HG03280 (cell line): Measurements from ENCODE around the gene NEURL1.

Experiments used
- ATAC-seq: cut with Tn5 transposase; IDR thresholded peaks from one replicate; pipeline ENCODE4 v1.9.1; 2021; ENCODE audit warnings: mild to moderate bottlenecking, moderate library complexity; ENCODE audit not compliant: unreplicated experiment

Gene NEURL1

DNA sequence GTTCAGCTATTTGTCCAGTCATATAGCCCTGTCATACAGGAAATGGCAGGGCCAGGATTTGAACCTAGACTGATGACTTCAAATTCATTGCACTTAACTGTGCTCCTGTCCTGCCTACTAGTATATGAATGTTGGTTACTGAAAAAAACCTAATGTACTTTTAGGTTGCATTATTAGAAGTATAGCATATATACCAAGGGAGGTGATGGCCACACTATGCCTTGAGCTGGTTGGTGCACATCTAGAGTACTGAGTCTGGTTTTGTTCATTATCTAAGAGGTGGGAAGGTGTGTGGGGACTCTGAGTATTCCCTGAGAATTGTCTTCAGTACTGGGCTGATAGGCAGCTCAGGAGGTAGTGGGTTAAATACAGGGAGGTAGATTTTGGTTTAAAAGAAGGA is 88.0 kb downstream of the NEURL1 start:
- no peak for ATAC-seq

DNA sequence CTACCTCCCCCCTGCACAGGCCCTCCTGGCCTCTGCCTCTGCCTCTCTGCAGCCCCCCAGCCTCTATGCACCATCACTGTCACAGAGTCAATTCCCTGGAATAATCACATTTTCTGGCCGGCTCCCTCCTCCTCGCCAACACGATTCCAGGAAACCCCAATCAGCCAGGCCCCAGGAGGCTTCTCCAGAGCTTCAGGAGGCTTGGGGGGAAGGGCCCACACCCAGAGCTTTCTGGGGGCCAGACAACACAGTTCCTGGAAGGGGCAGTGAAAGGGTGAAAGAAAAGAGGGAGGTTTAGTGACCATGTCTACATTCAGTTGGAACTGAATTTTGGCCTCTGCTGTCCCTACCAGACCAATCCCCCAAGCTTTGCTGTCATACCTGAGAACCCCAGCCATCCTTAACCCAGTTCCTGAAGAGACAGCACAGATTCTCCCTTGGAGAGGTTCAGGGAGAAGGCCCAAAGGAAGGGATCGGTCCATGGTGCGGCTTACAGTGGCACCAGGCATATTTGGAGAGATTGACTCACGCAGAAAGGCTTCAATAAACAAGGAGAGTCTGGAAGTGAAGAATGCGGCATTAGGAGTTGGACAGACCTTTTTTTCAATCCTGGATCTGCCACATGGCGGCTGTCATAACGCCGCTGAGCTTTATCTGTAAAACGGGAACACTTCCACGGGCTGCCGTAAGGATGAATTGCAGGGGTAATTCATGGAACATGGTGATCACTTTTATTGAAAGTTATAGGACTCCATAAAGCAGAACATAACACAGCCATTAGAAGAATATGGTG is 89.0 kb downstream of the NEURL1 start:
- ATAC-seq: no peak

DNA sequence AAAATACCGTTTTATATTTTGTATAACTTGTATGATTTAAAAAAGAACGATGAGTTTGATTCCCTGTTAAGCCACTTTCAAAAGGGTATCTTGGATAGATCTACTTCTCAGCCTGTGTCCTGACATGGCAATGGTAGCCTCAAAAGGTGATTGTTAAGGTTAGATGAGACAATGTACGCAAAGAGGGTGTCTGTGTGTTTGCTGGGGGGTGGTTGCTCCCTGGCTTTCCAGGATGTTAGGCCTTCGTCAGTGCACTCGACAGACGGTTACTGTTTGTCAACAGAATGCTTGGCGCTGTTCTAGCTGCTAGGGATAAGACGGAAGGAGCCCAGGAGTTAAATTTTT is 90.3 kb downstream of the NEURL1 start:
- no peak for ATAC-seq

DNA sequence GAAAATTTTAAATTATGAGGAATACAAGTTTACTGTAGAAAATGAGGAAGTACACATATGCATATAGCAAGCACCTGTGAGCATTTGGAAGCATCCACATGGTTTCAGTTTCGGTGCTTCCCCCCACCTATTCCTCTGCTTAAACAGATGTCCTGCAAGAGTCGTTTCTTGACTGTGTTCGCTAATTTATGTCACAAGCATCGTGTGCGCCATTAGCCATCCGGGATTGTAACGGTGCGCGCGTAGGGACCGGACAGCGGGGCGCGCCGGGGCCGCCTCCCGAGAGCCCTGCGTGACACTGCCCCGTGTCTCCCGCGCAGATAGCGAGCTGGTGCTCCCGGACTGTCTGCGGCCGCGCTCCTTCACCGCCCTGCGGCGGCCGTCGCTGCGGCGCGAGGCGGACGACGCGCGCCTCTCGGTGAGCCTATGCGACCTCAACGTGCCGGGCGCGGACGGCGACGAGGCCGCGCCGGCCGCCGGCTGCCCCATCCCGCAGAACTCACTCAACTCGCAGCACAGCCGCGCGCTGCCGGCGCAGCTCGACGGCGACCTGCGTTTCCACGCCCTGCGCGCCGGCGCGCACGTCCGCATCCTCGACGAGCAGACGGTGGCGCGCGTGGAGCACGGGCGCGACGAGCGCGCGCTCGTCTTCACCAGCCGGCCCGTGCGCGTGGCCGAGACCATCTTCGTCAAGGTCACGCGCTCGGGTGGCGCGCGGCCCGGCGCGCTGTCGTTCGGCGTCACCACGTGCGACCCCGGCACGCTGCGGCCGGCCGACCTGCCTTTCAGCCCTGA is 90.9 kb downstream of the NEURL1 start:
- ATAC-seq: no peak

DNA sequence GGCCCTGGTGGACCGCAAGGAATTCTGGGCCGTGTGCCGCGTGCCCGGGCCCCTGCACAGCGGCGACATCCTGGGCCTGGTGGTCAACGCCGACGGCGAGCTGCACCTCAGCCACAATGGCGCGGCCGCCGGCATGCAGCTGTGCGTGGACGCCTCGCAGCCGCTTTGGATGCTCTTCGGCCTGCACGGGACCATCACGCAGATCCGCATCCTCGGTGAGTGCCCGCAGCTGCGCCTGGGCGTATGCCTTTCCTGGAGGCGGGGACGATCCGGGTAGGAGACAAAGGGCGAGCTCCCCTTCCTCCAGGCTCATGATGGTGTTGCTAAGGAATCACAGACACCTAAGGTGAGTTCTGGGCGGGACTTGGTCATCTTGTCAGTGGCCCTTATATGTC is 91.5 kb downstream of the NEURL1 start:
- no peak for ATAC-seq

DNA sequence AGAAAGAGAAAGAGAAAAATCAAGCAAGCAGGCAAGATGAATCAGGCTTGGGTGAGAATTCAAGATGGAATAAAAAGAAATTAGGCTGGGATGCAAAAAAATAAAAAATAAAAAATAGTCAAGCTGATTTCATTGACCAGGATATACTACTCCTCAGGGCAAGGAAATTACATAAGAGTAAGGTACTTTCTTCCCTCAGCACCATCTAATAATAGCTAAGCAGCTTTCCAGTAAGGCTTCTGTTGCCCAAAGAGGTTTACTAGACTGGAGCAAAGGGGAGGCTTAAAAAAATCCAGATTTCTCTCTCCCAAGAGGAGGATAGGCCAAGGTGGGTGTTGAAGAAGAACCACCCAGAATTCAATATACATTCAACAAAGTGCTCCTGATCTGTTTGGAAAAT is 93.6 kb downstream of the NEURL1 start:
- no peak for ATAC-seq

DNA sequence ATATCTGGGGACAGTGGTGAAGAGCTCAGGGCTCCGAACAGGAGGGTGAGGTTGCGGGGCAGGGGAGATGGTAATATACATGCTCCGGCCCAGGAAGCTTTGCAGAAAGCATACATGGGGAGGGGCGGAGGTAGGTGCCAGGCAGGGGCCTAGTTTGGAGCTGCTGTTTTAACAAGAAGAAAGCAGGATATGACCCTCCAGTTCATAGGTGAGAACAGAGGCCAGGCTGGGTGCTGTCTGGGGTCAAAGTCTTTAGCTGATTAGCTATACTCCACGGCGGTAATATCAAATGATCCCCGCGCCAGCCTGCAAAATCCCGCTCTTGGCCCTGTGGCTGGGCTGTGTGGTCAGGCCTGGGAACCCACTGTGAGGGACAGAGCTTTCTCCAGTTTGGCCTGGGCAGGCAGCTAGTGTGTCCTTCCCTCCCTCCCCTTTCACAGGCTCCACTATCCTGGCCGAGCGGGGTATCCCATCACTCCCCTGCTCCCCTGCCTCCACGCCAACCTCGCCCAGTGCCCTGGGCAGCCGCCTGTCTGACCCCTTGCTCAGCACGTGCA is 95.6 kb downstream of the NEURL1 start:
- ATAC-seq: no peak

DNA sequence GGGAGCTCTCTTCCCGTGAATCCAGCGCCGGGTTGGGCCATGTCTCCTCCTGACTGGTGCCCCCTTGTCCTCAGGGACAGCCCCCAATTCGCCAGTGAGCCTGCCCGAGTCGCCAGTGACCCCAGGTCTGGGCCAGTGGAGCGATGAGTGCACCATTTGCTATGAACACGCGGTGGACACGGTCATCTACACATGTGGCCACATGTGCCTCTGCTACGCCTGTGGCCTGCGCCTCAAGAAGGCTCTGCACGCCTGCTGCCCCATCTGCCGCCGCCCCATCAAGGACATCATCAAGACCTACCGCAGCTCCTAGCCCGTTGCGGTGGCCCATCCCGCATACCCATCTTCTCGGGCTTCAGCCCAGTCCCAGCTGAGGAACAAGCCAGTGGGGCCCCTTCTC is 96.6 kb downstream of the NEURL1 start:
- no peak for ATAC-seq

DNA sequence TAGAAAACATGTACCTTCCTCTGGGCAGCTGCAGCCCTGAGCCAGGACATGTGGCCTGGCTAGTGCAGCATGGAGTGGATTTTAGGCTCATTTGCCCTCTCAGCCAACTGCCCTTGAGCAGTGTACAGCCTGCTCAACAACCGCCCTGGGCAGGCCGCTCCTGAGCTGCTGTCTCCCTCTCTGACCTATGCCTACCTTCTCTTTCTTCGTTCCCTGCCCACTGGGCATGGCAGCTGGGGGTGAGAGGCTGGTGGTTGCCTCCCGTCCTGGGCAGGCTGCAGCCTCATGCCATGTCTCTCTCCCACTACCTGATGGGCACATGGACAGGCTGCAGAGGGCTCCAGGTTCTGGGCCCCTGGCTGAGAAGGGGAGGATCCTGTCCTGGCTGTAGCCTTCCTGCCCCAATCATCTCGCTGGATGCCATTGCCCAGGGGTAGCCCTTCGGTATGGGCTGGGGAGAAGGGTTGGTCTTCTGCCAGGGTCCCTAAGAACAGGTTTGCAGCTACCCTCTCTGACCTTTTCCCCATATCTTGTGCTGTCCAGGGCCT is 97.3 kb downstream of the NEURL1 start:
- no peak for ATAC-seq

DNA sequence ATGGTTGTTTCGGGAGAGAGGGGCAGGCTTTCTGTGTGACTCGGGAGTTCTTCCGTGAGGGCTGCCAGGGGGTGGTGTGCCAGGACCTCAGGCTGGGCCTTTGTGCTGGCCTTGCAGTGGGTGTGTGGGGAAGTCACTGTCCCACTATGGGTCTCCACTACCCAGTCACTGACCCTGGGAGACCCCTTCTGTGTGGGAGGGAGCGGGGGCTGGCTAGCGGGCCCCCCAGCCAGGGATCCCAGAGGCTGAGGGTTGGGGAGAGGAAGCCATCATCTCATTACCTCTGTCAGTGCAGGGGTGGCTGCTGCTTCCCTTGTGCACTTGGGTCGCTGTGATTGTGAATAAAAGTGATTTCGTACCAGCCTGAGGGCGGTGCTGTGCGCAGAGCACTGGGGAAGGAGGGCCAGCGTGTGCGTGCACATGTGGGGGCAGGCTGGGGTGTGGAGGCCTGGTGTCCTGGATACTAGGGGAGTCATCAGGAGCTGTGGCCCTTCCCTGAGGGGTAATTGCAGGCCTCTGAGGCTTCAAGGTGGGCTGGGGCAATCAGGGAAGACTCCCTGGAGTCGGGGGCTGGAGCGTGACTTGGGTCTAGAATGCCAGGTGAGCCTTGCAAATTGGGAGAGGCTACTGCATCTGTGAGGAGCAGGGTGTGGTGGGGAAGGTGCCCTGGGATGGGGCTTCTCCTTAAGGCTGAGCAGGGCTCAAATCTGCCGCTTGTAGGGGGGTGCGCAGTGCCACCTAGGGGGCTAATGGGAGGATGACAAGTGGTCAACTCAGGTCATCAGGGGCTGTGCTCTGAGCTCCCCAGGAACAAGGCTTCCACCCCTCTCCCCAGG is 98.9 kb downstream of the NEURL1 start:
- ATAC-seq: peak; percentile 65

DNA sequence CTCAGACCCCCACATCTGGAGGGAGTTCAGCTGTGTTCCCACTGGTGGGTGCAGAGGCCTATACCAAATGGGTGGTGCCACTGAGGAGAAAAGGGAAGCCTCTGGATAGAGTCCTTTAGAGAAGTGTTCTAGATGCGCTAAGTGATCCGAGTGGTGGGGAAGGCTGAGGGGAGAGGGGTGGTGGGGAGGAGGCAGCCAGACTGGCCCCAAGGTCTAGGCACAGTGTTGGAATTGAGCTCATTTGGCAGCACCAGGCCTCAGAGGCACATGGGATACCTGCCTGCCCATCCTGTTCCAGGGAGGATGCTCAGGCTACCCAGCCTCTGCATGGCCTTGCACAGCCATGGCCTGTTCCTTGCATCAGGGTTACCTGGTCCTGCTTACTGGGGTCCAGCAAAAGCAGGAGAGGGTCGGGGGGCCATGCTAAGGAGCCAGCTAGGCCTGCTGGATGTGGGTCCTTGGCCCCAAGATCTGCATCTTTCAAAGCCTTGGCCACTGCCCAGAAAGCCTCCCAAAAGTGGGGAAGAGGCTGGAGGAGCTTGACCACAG is 99.6 kb downstream of the NEURL1 start:
- ATAC-seq: no peak

DNA sequence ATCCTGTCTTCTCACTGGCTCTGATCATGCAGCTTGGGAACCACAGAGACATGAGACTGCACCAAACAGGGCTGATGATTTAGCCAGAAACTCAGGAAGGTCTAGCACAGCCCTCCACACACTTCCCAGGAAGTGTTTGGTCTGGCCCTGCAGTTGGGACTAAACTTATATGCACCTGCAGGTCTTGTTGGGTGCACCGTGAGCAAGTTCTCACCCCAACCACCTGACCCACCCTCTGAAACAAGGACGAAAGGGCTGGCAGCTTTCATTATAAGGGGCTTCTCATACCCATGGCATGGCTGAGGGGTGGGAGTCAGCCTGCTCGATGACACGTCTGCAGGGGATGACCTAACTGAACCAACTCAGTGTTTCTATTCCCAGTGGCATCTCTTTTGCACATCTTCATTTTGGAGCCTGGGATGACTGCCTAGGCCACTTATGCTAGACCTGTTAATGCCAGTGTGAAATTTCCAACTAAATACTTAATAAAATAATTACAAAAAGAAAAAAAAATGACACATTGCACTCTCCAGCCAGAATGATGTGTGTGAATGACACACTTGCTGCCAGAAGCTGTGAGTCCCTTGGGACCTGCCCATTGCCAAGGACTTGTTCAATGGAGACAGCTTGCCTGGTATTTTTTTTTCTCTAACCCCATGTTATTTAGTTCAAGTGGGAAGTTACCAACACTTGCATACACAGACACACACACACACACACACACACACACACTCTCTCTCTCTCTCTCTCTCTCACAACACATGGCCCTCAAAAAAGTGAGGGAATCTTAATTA is 102.6 kb downstream of the NEURL1 start:
- no peak for ATAC-seq

DNA sequence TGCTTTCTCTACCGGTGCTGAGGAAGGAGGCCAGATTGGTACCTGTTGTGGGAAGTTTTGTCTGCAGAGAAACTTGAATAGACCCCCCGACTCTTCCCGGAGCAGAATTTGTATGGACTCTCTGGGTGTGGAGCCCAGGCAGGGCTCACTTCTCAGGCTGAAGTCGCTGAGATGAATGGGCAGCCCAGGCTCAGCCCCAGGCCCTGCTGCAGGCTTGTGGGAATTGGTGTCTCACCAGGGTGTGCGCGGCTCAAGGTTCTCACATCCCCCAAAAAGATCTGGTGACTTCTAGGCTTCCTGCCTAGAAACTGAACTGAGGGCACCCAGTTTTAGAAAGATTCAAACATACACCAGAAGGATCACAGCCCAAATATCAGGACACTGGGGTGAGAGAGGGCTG is 103.5 kb downstream of the NEURL1 start:
- ATAC-seq: no peak

DNA sequence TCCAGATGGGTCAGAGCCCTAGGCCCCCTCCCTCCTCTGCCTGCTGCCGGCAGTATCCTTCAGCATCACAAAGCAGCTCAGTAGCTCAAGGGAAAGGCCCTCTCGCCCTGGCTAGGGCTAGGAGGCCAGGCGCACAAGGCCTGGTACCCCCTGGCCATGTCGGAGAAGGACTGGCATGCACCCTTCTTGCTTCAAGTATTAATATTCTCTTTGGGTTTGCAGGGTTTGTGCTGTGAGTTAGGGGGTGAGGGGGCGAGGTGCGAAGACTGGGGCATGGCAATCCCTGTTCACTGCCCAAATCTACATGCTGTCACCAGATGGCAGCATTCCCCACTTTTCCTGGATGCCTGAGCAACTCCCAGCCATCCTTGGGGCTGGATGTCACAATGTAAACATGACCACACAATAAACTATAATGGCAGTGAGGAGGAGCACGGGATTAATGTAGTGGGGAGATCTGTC is 105.2 kb downstream of the NEURL1 start:
- ATAC-seq: no peak

DNA sequence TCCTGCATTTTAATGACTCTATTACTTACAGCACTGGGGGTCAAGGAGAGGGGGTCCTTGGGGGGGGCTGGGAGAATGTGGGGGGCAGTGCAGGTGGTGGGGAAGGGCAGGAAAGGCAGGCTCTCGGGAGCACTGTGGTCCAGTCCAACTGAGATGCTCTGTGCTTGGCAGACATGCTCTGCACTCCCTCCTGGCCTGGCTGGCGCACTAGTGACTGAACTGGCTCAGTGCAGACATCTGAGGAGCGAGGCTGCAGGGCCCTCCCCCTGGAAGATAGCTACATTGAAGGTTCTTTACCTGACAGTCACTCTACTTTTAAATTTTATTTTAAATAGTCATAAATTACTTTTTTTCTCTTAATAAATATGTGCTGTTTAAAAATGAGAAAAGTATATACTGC is 105.7 kb downstream of the NEURL1 start:
- ATAC-seq: no peak

DNA sequence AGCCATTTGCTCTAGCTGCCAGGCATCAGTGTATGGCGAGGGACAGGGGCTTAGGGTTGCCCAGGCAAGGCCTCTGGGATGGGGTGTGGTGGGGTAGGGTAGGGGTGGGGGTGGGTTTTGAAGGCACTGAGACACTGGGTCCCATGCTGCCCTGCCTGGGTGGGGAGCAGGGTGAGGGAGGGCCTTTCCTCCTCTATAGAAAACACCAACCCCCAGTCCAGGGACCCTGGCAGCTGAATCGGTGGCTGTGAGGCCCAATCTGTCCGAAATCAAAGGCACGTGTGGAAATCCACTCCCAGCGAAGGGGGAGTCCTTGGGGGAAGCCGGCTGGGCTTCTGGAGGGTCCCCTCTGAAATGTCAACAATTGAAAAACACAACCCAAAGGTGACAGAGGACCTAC is 106.4 kb downstream of the NEURL1 start:
- ATAC-seq: no peak

DNA sequence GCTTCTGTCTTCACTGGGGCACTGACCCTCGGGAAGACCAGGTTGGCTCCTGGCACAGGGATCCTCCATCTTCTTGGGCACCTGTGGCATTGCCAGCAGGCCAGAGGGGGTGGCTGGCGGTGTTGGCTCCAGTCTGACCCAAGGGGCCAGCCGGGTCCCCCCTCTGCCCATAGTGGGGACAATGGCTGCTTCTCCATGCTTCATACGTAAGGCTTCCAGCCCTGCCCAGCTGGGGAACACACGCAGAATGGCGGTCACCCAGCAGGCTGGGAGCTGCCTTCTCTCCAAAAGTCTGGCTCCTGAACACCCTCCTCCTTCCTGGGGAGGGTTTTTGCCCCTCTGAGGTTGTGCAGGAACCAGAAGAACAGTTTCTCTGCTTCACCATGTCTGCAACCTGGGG is 106.8 kb downstream of the NEURL1 start:
- ATAC-seq: no peak

DNA sequence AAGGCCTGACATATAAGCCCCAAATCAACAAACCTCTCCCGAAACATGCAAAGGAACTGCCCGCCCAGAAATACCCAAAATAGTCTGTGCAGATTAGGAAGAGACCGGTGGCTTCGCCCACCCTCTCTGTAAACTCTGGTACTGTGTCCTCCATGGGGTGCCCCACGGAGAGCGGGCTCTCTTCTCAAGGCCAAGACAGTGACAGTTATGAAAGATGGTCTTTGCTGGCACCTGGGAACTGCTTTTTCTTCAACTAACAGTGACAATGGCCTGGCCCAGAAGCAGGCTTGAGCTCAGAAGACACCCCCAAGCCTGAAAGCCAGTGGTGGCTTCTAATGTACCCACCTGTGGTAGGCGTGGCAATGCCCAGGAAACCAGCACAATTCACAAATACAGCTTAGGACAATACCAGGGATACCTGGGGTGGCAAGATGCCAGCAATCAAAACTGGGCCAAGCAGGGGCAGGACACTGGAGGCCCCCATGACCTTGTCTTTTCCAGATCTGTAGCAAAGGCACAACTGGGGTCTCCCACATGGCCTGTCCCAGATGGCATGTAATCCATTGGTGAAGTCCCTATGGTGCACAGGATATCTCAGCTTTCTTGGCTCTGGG is 107.6 kb downstream of the NEURL1 start:
- no peak for ATAC-seq
